Hematopoietic multipotent progenitor cell treated with erythropoietin and hydrocortisone succinate and interleukin-3 and kit ligand, for 6 days (in vitro differentiated cells): ENCODE results near the gene PSME1.
A peak's percentile ranks its signal among the peaks of the same experiment; 100 is the strongest.

Experiments
- DNase-seq: peaks from one replicate; pipeline ENCODE4 v3.0.0-alpha.2; 2015

PSME1 gene

GRCh38 chr14:24130717-24131548 lies 5.1 kb upstream of the PSME1 start:
- no peak for DNase-seq

GRCh38 chr14:24131549-24131966 lies 4.4 kb upstream of the PSME1 start:
- no peak for DNase-seq

- no peak for DNase-seq
These were observed 3.8 kb upstream of the PSME1 start for GRCh38 chr14:24132061-24132685.

DNA sequence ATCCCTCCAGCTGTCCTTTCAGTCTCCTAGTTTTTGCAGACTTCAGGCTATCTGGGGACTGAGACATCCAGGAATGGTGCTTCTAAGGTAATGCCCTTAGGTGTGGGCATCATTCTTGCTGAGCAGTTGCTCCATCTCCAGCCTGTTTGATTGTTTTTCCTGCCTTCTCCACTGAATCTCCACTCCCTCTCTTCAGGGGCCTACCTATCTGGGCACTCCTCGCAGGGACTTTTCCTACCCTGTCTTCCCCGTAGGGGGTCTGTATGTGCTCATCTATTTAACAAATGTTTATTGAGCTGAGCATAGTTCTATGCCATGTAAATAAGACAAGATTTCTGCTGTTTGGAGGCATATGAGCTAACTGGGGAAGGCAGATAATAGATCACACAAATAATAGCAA lies 3.0 kb upstream of the PSME1 start:
- DNase-seq = no peak

DNA sequence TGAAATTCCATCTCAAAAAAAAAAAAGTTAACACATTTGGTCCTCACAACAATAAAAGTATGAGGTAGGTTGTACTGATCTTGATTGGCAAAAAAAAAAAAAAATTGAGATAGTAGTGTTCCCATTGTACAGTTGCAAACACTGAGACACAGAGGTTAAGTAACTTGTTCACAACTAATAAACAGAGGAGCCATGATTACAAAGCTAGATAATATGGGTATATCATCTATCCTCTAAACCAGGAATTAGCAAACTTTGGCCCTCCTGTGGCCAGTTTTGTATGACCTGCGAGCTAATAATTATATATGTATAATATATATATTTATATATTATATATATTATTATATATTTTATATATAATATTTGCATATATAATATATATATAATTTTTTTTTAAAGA lies 2.3 kb upstream of the PSME1 start:
- DNase-seq = peak; percentile 64

DNA sequence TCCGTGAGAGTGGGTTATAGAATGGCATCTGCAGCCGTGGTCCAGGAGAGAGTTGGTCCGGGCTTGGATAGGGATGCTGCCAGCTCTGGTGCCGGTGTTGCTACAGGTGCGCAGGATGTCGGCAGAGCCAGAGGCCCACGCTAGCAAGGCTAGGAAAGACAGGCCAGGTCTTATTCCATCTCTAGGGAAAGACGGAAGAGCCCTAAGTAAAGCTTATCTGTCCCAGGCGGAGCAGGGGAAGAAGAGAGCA lies 485 bp upstream of the PSME1 start:
- no peak for DNase-seq

DNA sequence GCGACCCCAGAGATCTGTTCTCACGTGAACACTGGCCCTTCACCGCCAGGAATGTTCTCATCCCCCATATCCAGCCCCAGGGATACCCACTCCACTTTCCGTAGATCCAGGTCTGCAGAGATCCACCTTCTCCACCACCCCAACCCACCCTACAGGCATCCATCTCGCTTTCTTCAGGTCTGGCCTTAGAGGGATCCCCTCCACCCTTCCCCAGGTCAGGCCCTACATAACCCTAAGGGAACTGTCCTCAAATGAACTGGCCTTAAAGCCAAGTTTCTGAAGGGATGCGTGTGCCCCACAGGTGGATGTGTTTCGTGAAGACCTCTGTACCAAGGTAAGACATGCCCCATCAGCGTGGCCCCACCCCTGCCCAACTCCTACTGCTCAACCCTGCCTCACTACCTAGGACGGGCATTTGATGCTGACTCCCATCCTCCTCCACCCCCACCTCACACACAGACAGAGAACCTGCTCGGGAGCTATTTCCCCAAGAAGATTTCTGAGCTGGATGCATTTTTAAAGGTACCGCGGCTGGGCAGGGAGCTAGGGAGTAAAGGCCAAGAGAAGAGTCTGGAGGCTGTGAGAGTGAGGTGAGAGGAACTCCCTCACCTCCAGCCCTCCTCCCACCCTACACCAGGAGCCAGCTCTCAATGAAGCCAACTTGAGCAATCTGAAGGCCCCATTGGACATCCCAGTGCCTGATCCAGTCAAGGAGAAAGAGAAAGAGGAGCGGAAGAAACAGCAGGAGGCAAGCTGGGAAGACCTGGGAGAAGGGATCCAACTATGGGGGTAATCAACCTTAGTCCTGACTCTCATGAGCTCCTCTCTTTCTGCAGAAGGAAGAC lies 912 bp downstream of the PSME1 start:
- no peak for DNase-seq

GRCh38 chr14:24137529-24138395 lies 1.8 kb downstream of the PSME1 start:
- no peak for DNase-seq

DNA sequence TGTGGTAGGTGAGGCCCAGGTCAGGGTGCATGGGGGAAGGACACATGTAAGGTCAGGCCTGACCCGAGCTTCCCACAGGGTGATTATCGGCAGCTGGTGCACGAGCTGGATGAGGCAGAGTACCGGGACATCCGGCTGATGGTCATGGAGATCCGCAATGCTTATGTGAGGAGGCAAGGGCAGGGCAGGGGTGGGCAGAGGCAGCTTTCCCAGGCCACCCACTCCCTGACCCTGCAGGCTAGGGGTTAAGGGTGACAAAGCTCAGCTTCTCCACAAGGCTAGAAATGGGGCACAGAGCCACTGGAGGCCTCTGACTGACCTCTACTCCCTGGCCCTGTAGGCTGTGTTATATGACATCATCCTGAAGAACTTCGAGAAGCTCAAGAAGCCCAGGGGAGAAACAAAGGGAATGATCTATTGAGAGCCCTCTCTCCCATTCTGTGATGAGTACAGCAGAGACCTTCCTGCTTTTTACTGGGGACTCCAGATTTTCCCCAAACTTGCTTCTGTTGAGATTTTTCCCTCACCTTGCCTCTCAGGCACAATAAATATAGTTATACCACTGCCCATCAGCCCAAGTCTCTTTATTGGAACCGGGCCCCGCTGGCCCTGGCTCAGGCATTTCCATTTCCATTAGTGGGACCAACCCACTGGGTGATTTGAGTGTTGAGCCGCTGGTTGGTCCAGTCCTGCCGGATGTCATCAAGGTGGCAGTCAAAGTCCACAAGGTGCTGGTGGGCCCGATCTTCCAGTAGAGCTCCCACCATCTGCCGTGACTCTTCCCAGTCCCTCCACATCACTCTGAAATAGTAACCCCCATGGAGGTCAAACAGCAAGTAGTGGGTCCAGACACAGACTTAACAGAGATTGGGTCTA lies 2.6 kb downstream of the PSME1 start:
- no peak for DNase-seq

- DNase-seq = peak; percentile 25
These were observed 3.4 kb downstream of the PSME1 start for GRCh38 chr14:24139272-24139934.

- DNase-seq = peak; percentile 100
These were observed 5.3 kb downstream of the PSME1 start, which contains the start of gene EMC9 for GRCh38 chr14:24141097-24141880. TSS of gene EMC9 (minus strand) at chr14:24141591. CDS start at chr14:24141304, 287 bp downstream.

DNA sequence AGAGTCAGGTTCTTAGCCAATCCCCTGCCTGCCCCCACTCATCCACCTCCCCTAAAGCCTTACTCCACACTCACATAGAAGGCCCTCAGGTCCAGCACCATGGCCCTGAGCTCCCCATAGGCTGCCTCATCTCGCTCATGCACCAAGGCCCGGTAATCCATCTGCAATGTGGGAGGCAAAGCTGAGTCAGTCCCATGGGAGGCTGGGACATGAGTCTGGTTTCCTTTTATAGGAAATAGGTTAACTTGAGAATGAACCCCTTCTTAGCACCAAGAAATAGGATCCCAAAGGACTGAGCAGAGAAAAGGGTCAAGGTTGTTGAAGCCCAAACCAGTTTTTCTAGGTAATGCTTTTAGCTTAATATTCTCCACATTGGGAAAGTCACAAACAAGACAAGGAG lies 7.5 kb downstream of the PSME1 start:
- DNase-seq = no peak

GRCh38 chr14:24144451-24144850 lies 8.5 kb downstream of the PSME1 start:
- no peak for DNase-seq

GRCh38 chr14:24145219-24145618 lies 9.2 kb downstream of the PSME1 start:
- no peak for DNase-seq

DNA sequence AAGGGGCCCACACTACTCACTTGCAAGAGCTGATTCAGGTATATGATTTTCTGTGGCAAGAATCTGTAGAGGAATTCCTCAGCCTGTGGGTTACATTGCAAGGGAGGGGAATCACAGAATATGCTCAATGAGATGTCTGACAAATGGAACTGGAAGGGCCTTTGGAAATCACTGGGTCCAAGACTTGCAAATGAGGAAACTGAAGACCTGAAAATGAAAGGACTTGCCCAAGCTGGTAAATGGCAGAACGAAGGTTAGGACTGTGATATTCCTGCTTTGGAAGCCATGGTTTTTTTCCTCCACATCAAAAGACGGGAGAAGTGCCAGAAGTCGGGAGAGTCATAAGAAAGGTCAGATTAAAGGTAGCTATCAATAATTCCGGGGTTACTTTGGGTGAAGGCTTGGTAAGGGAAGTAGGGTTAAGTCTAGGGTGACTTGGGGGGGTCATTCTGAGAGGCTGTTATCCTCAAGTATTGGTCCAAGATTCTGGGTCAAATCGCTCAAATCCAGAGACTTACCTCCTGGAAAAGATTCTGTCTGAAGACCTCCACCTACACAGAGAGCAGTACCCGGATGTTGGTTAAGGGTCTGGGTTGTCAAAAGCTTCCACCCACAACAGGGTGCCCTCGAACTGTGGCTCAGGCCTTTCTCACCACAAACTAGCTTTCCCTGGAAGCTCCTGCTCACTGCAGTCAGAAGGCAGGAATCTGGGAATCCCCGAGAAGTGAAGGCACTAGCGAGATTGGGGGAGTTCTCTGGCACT lies 9.9 kb downstream of the PSME1 start:
- DNase-seq = no peak

DNA sequence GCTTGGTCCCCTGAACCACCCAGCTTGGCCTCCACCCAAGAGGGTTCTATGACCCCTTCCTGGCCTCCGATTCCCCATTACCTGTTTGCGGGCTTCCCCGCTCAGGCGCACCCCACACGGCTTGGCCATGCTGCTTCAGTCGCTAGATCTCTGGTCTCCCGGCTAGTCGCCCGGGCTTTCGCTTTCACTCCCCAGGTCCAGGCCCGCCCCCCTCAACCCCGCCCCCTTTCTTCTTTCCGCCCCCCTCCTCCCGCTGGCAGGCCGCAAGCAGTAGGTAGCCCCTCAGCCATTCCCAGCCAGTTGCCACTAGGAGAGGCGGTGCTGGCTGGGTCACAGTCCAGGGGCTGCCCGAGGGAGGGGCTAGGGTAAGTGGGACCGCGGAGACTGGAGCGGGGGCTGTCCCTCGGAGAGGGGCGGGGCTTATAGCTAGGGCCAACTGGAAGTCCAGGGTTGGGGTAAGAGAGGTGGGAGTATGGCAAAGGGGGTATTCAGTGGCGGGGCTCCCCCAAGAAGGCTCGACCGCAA lies 10.5 kb downstream of the PSME1 start, which contains the start of gene PSME2:
PSME2 (minus strand) TSS at position 158 of the 525 bp plus-strand sequence; CDS start at position 129, 29 bp downstream.
- peak; percentile 97 for DNase-seq

DNA sequence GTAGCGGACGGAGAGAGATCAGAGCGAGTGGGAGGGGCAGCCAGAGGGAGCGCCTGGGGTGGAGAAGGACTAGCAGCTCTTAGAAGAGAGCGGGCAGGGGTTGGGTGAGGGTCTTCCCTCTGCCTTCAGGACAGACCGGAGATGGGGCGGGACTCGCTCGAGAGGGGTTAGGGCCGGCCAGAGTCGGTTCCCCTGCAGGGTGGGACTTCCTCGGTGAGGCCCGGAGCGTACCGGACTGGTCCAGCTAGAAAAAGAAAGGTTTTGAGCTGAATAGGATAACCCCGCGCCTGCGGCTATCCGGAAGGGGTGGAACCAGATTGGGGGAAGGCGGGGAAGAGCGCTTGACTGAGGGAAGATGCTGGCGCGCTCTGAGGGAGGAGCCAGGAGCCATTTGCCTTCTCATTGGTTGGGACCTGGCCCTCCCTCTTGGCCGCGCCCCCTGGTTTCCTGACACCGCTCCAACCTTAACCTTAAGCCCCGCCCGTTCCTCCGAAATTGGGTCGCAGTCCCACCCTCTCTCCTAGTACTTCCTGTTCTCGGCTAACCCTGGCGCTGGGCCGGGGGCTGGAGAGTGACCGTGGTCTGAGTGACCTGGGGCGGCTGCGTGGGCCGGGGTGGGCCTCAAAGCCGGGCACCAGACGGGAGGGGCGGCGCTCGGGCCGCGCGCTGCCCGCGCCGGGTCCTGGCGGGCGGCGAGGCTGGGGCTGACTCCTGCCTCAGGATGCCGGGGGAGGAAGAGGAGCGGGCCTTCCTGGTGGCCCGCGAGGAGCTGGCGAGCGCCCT lies 11.2 kb downstream of the PSME1 start, which contains the start of gene RNF31:
RNF31 (plus strand) TSS at position 521 of the 783 bp plus-strand sequence; CDS start at position 722, 201 bp downstream.
- peak; percentile 100 for DNase-seq
